Activated CD4-positive, alpha-beta T cell treated with anti-CD3 and anti-CD28 coated beads for 48 hours (primary cell): ENCODE measurements around the gene YPEL1.
"Not testable (repeated sequence)": the region's sequence is repeated elsewhere in the genome, so short reads cannot be mapped to it uniquely, and the experiment has no call there.

Experiments
- DNase-seq: peaks from one replicate; pipeline ENCODE4 v3.0.0-alpha.2; 2020

YPEL1 gene

DNA sequence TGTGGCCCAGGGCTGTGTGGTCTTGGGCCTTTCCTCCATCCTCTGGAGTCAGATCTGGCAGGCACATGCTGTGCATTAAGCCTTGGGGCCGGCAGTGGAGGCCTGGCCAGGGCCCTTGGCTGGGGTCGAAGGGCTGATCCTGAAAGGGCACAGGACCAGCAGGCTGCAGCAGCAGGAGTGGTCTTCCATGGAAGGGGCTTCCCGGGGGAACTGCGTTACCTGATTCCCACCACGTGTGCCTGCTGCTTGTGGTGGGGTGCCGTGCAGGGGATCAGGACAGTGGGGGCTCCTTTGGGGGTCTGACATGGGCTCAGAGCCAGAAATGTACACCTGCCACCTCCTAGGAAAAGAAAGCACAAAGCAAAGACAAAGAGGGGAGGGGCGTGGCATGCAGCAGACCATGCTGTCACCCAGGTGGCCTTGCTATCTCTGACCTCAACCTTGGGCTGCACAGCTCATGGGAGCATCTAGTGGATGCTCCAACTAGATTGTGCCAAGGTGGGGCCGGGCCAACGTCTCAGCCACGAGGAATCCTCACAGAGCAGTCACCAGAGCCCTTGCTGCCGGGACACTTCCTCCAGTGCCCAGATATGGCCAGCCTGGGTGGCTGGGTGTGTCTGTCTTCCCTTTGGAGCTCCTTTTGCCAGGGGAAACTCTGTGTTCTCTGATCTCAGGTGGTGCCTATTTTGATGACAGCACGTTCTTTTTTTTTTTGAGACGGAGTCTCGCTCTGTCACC lies 17.9 kb upstream of the YPEL1 start:
- no peak for DNase-seq

- no peak for DNase-seq
These were observed 16.7 kb upstream of the YPEL1 start for GRCh38 chr22:21752276-21752675.

DNA sequence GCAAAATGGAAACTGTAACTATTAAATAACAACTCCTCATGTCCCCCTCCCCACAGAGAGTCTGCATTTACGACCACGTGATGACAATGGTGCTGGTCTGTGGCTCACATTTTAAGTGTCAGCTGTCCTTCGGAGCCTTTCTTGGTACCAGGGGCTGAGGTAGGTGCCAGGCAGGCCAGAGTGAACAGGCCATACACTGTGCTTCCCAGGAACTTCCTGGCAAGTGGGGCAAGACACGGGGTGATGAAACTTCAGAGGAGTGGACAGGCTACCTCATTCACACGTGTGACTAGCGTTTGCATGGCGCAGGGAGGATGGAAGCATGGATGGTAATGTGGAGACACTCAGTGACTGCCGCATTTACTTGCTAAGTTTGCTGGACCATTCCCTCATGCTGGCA lies 10.4 kb upstream of the YPEL1 start:
- no peak for DNase-seq

DNA sequence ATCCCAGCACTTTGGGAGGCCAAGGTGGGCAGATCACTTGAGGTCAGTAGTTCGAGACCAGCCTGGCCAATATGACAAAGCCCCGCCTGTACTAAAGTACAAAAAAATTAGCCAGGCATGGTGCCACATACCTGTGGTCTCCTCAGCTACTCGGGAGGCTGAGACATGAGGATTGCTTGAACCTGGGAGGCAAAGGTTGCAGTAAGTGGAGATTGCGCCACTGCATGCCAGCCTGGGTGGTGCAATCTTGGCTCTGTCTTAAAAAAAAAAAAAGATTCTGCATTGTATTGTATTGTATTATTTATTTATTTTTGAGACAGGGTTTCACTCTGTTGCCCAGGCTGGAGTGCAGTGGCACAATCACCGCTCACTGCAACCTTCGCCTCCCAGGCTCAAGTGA lies 9.3 kb upstream of the YPEL1 start:
- not testable (repeated sequence) for DNase-seq

DNA sequence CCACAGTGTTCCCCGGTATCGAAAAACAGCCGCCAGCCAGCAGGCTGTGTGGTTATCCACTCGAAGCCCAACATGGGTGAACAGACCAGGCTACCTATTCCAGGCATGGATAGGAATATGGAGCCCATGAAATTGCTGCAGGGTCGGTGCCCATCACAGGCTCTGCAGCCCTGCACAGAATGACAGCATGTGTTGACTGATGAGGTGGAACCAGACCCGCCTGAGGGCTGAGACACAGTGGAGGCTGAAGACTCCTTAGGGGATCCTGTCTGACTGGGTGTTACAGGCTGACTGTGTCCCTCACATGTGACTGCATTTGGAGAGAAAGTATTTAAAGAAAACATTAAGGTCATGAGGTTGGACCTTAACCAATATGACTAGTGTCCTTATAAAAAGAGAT lies 6.2 kb upstream of the YPEL1 start:
- no peak for DNase-seq

DNA sequence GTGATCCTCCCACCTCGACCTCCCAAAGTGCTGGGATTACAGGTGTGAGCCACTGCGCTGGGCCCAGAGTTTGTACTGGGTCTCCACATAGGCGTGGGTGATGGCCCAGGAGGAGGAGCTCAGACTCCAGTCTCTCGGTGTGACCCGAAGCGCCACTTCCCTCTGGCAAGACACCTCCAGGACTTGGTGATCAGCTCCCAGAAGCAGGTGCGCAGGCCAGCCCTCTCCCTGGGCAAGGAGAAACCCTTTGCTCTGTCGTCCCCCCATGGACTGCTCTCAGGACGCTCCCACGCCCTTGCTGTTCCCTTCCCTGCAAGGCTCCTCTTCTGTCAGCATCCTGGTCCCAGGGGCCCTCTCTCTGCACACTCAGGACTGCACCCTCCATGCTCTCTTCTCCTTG lies 5.5 kb upstream of the YPEL1 start:
- DNase-seq, result no peak

DNA sequence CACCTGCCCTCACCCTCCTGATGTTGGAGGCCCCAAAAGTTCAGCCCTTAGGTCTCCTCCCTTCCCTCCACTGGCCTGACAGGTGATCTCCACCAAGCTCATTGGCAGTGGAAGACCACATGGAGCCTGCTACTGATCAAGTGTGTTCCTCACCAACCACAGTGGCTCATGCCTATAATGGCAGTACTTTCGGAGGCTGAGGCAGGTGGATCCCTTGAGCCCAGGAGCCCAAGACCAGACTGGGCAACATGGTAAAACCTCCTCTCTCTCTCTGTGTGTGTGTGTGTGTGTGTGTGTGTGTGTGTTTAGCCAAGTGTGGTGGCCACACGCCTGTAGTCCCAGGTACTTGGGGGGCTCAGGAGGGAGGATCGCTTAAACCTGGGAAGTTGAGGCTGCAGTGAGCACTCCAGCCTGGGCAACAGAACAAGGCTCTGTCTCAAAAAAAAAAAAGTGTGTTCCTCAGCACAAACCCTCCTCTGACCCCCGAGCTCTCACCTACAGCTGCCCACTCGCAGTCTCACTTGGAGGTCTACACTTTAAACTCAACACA lies 4.3 kb upstream of the YPEL1 start:
- no peak for DNase-seq

- DNase-seq, result no peak
These were observed 3.4 kb upstream of the YPEL1 start for GRCh38 chr22:21738966-21739365.

DNA sequence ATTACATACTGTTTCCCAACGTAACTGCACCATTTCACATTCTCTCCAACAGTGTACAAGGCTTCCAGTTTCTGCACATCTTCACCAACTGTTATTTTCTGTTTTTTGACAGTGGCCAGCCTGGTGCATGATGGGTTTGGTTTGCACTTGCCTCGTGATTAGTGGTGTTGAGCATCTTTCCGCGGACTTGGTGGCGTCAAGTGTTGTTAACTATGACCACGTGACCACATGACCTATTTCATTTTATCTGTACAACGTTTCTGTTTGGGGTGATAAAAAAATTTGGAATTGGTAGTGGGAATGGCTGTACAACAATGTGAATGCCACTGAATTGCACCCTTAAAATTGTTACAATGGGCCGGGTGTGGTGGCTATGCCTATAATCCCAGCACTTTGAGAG lies 2.5 kb upstream of the YPEL1 start:
- no peak for DNase-seq

- DNase-seq, result no peak
These were observed 1.4 kb upstream of the YPEL1 start for GRCh38 chr22:21736948-21737347.

DNA sequence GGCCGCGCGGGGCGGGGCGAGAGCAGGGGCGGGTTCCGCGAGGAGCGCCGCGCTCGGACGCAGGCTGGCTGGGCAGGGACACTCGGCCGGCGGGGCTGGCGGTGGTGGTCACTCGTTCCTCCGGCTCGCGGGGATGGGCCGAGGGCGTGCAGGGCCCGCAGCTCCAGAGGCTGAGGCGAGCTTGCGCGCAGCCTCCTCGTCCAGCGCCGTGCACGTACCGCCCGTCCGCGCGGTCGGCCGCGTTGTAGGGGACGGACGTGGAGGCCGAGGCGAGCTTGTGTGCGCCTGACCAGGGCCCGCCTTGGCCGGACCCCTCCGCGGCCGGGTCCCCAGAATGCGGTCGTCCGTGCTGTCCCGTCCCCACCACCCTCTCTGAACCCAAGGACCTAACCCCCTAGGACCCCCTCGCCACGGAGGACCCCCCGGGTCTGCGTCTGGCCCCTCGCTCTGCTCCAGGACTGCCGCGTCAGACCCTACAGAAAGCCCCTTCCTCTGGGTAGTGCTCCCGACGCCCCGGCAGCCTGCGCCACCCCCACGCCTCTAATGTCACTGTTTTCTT lies 569 bp upstream of the YPEL1 start:
- no peak for DNase-seq

GRCh38 chr22:21734540-21735199 lies 924 bp downstream of the YPEL1 start:
- DNase-seq, result peak; percentile 18

DNA sequence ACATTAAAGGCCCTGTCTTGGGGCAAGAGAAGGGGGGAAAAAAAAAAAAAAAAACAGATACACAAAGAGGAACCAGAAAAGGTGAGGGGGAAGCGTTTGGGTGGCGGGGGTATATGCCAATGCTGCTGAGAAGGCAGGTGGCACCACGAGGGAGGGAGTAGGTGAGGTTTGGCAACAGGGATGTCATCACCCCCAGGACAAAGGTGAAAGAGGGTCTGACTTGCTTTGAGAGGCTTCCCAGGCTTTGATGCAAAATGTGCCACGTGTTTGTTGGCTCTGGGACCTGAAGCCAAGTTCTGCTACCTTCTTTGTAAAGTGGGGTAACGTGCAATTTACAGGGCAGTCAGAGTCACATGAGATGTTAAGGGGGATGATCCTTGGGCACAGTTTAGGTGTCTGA lies 4.1 kb downstream of the YPEL1 start:
- DNase-seq, result no peak

GRCh38 chr22:21730535-21731308 lies 4.9 kb downstream of the YPEL1 start:
- DNase-seq, result no peak

- DNase-seq, result not testable (repeated sequence)
These were observed 6.4 kb downstream of the YPEL1 start for GRCh38 chr22:21729184-21729583.

DNA sequence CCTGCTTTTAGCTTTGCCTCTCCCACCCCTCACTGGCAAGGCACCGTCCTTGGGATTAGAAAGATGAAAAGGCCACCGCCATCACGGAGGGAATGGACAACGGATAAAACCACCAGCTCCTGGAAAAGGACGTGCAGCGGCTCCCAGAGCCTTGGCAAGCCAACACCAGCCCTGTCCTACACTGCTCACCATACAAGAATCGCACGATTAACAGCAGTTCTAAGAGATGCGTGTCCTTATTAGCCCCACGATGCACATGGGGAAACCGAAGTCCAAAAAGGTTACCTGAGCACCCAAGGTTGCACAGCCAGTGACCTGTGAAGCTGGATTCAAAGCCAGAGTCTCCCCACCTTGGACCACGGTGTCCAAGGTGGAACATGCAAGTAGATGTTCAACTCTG lies 7.3 kb downstream of the YPEL1 start:
- DNase-seq, result no peak

GRCh38 chr22:21727768-21728167 lies 7.8 kb downstream of the YPEL1 start:
- no peak for DNase-seq

DNA sequence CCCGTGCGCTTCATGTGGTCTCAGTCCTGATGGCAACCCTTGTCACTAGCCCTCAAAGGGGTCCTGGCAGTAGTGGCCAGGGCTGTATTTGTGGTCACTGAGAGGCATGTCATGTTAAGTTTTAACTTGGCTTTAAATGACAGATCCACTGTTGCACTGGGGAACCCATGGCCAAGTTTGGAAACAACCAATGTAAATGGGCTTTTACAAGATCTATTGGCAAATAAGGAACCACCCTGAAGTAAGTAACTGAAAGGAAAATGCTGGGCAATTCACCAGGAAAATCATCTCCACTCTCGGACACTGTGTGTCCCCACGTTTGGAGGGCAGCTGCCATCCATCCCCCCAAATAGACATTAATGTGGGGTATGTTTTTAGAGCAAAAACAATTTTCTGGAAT lies 8.4 kb downstream of the YPEL1 start:
- DNase-seq, result no peak

- DNase-seq, result peak; percentile 63
These were observed 8.9 kb downstream of the YPEL1 start for GRCh38 chr22:21726650-21727049.

GRCh38 chr22:21725956-21726649 lies 9.5 kb downstream of the YPEL1 start:
- no peak for DNase-seq

DNA sequence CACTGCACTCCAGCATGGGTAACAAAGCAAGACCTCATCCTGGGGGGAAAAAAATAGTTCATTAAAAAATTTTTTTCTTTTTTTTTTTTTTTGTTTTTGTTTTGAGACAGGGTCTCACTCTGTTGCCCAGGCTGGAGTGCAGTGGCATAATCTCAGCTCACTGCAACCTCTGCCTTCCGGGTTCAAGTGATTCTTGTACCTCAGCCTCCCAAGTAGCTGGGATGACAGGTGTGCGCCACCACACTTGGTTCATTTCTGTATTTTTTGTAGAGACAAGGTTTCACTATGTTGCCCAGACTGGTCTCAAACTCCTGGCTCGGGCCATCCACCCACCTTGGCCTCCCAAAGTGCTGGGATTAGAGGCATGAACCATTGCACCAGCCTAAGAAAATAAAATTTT lies 11.1 kb downstream of the YPEL1 start:
- DNase-seq, result not testable (repeated sequence)

DNA sequence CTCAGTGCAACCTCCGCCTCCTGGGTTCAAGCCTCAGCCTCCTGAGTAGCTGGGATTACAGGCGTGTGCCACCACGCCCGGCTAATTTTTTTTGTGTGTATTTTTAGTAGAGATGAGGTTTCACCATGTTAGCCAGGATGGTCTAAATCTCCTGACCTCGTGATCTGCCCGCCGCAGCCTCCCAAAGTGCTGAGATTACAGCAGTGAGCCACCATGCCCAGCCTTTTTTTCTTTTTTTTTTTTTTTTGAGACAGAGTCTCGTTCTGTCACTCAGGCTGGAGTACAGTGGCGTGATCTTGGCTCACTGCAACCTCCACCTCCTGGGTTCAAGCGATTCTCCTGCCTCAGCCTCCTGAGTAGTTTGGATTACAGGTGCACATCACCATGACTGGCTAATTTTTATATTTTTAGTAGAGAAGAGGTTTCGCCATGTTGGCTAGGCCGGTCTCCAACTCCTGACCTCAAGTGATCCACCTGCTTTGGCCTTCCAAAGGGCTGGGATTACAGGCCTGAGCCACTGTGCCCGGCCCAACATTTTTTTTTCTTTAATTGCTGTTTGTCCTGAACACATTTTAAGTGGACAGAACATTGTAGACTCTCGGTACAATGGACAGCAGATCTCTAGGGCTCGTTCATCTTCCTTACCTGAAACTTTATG lies 14.3 kb downstream of the YPEL1 start:
- not testable (repeated sequence) for DNase-seq
